Activated T-helper 9 cell treated with anti-CD3 and anti-CD28 coated beads, Interleukin-2, amount 50 U/mL, for 16 hours (primary cell): Measurements from ENCODE around the gene INF2.

Source experiments
- DNase-seq: peaks from one replicate; pipeline ENCODE4 v3.0.0-alpha.2; 2020; ENCODE audit warnings: low read depth

INF2 gene

GRCh38 chr14:104676694-104677511 is 12.5 kb upstream of the INF2 start:
- DNase-seq: peak; percentile 46

GRCh38 chr14:104677512-104678332 is 11.7 kb upstream of the INF2 start:
- peak; percentile 71 for DNase-seq

DNA sequence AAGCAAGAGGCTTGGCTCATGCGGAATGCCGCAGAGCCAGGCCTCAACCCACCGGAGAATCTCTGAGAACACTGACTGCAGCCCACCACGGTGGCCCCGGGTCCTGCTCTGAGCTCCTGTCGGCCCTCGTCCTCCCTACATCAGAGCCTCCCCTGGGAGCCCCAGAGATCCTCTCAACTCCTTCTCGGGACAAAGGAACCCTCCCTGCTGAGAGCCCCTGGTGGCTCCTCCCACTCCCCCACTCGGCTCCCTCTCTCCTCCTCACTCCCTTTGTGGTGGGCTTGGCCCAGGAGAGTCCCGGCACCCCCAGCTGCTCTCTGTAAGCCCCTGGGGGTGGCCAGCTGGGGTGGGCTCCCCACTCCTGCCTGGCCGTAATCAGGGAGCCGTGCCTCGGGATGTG is 11.1 kb upstream of the INF2 start:
- DNase-seq: no peak

- no peak for DNase-seq
Measured at GRCh38 chr14:104678901-104679705, 10.3 kb upstream of the INF2 start.

GRCh38 chr14:104680056-104680805 is 9.2 kb upstream of the INF2 start:
- DNase-seq: no peak

DNA sequence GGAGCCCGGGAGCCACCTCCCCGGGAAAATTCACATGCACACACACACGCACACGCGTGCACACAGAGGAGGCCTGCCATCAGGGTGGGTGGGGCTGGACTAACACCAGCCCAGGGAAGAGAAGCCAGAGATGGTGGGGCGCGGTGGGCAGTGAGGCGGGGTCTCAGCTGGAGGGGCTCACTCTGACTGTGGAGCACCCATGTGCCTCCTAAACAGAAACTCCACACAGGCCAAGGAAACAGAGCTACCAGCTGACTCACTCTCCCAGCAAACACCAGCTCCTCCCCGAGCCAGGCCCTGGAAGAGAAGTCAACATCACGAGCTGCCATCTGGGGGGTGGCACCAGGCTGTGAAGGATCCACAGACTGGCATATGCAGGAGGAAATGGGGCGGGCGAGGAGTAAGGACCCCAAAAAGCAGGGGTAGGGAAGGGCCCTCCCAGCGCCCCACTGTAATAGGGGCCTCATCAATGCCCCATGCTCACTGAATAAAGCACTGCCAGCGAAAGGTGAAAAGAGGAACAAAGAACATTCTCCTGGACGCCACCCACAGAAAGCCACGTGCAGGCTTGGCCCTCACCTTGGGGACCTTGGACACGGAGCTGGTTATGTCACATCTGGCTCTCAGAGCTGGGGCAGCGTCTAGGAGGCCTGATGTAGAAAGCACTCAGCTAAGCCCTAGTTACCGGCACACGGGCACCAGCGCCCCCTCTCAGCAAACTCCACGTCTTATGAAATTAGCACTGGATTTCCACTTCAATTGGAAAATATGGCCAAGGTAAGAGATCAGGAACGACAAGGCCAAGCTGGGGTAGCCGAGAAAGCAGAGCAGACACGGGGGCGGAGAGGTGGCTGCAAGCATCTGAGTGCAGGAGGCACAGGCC is 8.4 kb upstream of the INF2 start:
- no peak for DNase-seq

DNA sequence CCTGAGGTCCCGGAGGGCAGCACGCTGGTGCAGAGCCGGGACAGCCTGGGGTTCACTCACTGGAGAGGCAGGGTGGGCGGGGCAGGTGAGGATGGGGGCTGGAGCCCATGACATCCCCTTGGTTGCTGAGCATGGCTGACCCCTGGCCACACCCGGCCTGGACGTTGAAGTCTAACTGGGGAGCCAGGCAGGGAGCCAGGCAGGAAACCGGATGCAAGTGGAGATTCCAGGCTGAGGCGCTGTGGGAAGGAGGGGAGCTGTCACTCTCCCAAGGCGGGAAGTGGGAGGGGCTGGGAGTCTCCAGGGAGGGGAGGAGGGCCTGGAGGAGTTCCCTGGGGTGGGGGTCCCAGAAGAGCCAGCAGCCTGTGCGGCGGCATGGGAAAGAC is 7.7 kb upstream of the INF2 start:
- DNase-seq: no peak

DNA sequence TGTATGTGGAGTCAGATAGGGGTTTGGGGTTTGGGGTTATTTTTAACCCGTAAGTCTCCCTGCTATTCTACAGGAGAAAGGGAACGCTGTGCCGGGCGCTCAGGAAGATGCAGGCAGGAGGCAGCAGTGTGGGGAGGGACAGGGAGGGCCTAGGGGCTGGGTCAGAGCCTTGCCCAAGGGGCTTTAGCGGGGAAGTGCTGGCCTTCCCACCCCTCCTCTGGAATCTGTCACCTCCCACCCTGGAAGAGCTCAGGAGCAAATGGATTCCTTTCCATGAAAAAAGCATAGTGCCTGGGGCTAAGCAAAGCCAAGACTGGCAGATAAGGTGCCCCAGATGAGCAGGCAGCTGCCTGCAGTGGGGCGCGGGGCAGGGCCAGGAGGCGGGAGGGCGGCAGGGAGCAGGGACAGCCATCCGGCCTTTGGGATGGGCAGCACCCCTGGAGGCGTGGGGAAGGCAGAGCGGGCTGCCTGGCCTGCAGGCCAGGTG is 7.3 kb upstream of the INF2 start:
- no peak for DNase-seq

DNA sequence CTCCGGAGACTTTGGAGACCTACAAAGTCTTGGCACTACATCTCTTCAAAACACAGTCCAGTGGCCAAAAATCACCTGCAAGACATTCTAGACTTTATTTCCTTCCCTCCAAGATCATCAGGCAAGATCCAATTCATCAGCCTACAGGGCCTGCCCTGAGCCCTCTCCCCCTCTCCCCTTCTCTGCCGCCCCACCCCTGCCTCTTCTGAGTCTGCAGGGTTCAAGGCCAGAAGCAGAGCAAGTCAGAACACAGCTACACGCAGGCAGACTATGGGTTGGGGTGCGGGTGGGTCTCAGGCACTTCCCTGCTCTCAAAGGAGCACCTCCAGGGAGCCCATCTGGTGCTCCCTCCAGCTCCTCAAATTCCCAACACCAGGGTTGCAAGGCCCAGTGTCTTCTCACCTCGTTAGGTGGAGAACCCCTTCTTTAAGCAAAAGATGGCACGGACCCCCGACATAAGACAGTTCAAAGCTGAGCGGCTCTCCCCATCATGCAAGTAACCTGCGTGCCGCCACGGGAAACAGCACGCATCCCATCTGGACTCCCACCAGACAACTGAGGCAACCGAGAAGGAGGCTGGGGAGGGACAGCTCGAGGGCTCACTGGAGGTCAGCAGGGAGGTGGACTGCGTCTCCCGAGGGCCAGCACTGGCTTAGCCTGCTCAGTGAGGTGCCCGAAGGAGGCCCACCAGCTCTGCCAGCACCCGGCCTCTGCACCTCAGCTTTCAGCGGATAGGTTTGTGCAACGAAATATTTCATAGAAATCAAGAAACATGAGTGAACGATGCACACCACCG is 5.6 kb upstream of the INF2 start:
- no peak for DNase-seq

- no peak for DNase-seq
Measured at GRCh38 chr14:104684449-104684821, 5.0 kb upstream of the INF2 start.

GRCh38 chr14:104685216-104685997 is 4.0 kb upstream of the INF2 start:
- DNase-seq: no peak

DNA sequence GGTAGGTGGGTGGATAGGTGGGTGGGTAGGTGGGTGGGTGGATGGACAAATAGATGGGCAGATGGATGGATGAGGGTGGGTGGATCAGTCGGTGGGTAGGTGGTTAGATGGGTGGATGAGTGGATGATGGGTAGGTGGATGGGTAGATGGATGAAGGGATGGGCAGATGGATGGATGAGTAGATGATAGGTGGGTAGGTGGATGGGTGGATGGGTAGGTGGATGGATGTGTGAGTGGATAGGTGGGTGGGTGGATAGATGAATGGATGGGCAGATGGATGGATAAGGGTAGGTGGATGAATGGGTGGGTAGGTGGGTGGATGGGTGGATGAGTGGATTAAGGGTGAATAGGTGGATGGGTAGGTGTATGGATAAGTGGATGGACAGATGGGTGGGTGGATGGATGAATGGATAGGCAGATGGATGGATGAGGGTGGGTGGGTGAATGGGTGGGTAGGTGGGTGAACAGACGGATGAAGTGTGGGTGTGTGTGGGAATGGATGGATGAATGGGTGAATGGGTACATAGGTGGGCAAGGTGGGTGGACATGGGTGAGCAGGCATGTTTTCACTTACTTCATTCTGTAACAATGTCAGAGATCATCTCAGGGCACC is 3.3 kb upstream of the INF2 start:
- no peak for DNase-seq

DNA sequence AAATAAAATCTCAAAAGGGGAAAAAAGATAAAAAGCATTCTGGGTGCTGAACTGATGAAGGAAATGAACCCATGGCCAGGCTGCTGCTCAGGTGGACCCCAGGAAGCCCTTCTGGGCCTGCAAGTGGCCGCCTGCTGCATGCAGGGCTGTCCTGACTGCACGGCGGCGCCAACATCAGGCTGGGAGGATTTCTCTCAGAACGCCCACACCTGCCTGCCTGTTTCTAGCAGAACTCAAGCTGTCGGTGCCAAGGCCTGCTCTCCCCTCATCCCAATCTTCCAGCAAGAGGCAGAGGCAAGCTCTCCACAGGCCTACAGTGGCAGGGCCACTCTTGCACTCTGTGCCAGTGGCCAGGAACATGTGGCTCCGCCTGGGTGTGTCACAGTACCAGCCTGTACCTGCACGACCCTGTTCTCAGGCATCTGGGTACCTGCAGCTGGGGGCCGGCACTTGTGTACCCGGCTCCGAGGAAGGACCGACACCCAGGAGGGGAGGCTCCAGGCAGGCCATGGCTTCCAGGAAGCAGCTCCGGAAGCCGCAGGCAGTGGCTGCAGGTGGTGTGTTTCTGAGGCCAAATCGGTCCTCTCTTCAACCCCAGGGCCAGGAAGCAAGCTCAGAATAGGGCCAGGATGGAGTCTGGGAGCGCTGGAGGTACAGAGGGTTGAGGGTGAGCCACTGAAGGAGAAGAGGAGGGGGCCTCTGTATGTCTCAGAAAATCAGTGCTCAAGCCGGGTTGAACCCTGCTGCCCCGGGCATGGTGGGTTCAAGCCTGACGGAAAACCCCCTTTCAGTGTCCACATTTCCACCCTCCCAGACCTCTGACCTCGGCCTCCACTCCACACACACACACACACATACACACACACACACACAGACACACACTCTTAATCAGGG is 2.5 kb upstream of the INF2 start:
- DNase-seq: no peak

DNA sequence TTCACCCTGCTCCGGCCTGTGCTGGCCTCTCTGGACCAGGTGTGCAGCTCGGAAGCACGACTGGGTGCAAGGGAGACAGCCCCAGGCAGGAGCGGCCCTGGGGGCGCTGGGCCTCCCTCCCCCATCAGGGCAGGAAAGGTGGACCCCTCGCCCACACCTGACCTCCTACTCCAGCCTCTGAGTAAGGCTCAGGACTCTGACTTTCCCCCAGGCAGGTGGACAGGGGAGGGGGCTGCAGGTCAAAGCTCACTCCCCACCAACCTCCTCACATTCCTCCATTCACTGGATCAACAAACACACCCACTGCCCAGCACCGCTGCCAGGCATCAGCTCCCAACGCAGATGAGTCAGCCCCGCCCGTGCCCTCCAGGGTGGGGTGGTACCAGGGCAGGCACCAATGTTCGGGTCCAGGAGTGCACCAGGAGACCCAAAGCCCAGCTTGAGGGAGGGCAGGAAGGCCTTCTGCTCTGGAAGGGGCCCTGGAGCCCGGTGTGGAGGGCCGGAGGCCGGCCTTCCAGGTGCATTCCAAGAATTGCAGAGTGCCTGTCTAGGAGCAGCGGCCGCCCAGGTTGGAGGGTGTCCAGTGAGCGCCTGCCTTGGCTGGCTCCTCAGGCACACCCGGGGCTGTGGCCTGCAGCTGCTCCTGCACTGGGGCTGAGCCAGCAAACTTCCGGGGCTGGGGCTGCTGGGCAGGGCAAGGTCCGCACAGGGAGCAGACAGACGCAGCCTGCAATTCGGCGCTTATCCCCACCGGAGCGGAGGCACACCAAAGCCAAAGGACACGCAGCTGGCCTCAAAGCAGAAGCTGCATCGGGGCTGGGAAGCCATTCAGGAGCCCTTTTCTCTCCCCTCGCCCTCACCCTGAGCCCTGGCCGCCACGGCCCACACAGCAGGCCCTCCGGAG is 1.6 kb upstream of the INF2 start:
- DNase-seq: no peak

DNA sequence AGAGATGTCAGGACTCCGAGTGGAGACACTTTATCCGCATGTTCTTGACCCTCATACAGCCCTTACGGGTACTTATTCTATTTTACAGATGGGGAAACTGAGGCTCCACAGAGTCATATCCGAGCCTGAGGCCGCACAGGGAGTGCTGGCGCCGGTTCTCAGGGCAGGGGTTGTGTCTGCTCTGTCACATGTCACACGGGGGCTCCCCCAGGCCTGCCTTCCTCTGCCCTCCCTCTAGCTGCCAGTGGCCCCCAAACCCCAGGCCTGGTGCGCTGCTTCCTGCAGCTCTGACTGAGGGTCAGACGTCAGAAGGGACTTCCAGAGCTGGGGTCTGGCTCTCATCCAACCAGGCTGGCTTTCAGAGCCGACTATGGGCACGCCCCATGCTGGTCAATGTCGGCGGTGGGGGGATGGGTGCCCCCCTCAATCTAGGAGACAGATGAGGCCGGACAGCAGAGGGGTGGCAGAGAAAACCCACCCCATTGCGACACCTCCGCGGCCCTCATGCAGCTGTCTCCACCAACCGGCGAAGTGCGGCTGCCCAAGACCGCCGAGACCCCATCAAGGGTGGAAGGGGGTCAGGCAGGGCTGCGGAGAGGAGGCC is 811 bp upstream of the INF2 start:
- no peak for DNase-seq
